H1 (cell line): ENCODE results near the gene BMF. TPM values are rescaled to one million over a fixed set of nuclear protein-coding genes. Genes with fewer than 3 reads are reported as not detected.

Experiments used
- CTCF ChIA-PET: fragments of 300-600 bp; sonication (Branson Sonifier 250); formaldehyde crosslinking; loops from one replicate; lab custom pipeline; 2021; ENCODE audit not compliant: partially characterized antibody; lab: Charles Lee
- POLR2A ChIA-PET: fragments of 300-600 bp; sonication (Branson Sonifier 250); formaldehyde crosslinking; loops from one replicate; lab custom pipeline; 2021; ENCODE audit warnings: inconsistent platforms; ENCODE audit not compliant: partially characterized antibody; lab: Charles Lee
- DNase-seq, 2 experiments: peaks; one replicate each; pipeline versions ENCODE4 v3.0.0 to v3.0.0-alpha.2; 2010 to 2022; ENCODE audit warnings: low spot score in 2 of 2, low read depth in 1 of 2, mixed read lengths in 1 of 2
- FAIRE-seq: peaks from 2 replicates; lab custom pipeline; 2011; peaks lifted over from hg19 to GRCh38; lab: Jason Lieb, UNC
- H2AFZ ChIP-seq: 2 replicates; pipeline ENCODE4 v1.8.1; 2012; ENCODE audit warnings: low read length, inconsistent platforms
- H2AK5ac ChIP-seq: 2 replicates; pipeline ENCODE4 v1.6.1; 2013; ENCODE audit warnings: low read depth, low read length
- H2BK120ac ChIP-seq: replicated peaks from 2 replicates; pipeline ENCODE3; 2013; ENCODE audit warnings: low read depth, low read length, inconsistent platforms
- H2BK12ac ChIP-seq: 2 replicates; pipeline ENCODE4 v1.6.1; 2013; ENCODE audit warnings: low read depth, low read length
- H2BK15ac ChIP-seq: 2 replicates; pipeline ENCODE4 v1.6.1; 2013; ENCODE audit warnings: low read length
- H2BK20ac ChIP-seq: 2 replicates; pipeline ENCODE4 v1.6.1; 2013; ENCODE audit warnings: low read length
- H2BK5ac ChIP-seq: 2 replicates; pipeline ENCODE4 v1.6.1; 2013; ENCODE audit warnings: low read depth, low read length
- H3K14ac ChIP-seq: 2 replicates; pipeline ENCODE4 v1.6.1; 2013; ENCODE audit warnings: inconsistent platforms; ENCODE audit not compliant: insufficient read length
- H3K18ac ChIP-seq: 2 replicates; pipeline ENCODE4 v1.6.1; 2013; ENCODE audit warnings: low read length; ENCODE audit errors: extremely low read depth
- H3K23ac ChIP-seq: 2 replicates; pipeline ENCODE4 v1.6.1; 2013; ENCODE audit warnings: inconsistent platforms; ENCODE audit not compliant: insufficient read length
- H3K23me2 ChIP-seq: 2 replicates; pipeline ENCODE4 v1.6.1; 2013; ENCODE audit warnings: low read depth, low read length
- H3K27ac ChIP-seq: 2 replicates; pipeline ENCODE4 v1.6.1; 2011; ENCODE audit warnings: low read depth, low read length, inconsistent platforms
- H3K27me3 ChIP-seq, 4 experiments: replicated peaks in 1 of 4; 1 replicate in 1 of 4; 2 replicates in 3 of 4; pipeline versions ENCODE4 v1.6.1 to v1.8.1; 2011 to 2013; ENCODE audit warnings: low read length in 3 of 4, mild to moderate bottlenecking in 3 of 4, inconsistent platforms in 2 of 4, mixed read lengths in 2 of 4, moderate library complexity in 1 of 4; ENCODE audit not compliant: control insufficient read depth in 3 of 4, insufficient read depth in 3 of 4; ENCODE audit errors: extremely low read depth in 1 of 4
- H3K36me3 ChIP-seq, 4 experiments: 2 replicates each; pipeline versions ENCODE4 v1.6.1 to v1.8.1; 2011 to 2013; ENCODE audit warnings: mild to moderate bottlenecking in 4 of 4, low read length in 3 of 4, moderate library complexity in 2 of 4, control low read depth in 1 of 4, inconsistent platforms in 1 of 4; ENCODE audit not compliant: insufficient read depth in 4 of 4, control insufficient read depth in 2 of 4
- H3K4ac ChIP-seq: replicated peaks from 2 replicates; pipeline ENCODE3; 2013; ENCODE audit warnings: low read length, low read depth, mixed read lengths, inconsistent platforms; ENCODE audit not compliant: insufficient read length
- H3K4me1 ChIP-seq, 4 experiments: replicated peaks in 1 of 4; 1 replicate in 1 of 4; 2 replicates in 3 of 4; pipeline versions ENCODE4 v1.6.1 to v1.8.1; 2011 to 2013; ENCODE audit warnings: low read length in 3 of 4, inconsistent platforms in 2 of 4, mixed read lengths in 1 of 4; ENCODE audit not compliant: insufficient read depth in 4 of 4, control insufficient read depth in 3 of 4
- H3K4me2 ChIP-seq, 2 experiments: 2 replicates each; pipeline versions ENCODE4 v1.6.1 to v1.8.1; 2011 to 2013; ENCODE audit warnings: low read depth in 2 of 2, low read length in 2 of 2, control low read depth in 1 of 2, inconsistent platforms in 1 of 2, mild to moderate bottlenecking in 1 of 2; ENCODE audit not compliant: insufficient read depth in 1 of 2
- H3K4me3 ChIP-seq, 4 experiments: fragments of 200-600, 300-600 bp in 1 of 4; sonication (generic), shearing (Covaris generic), sonication (Bioruptor Twin) in 1 of 4; 2 replicates each; pipeline versions ENCODE4 v1.5.1 to v1.8.1; 2011 to 2016; ENCODE audit warnings: low read length in 4 of 4, low read depth in 3 of 4, control low read depth in 2 of 4, inconsistent platforms in 2 of 4, mild to moderate bottlenecking in 2 of 4, mixed read lengths in 1 of 4, moderate library complexity in 1 of 4; ENCODE audit not compliant: insufficient read depth in 2 of 4; ENCODE audit errors: extremely low read depth in 1 of 4
- H3K56ac ChIP-seq: replicated peaks from 2 replicates; pipeline ENCODE3; 2013; ENCODE audit warnings: low read depth, mild to moderate bottlenecking, mixed read lengths, low read length, inconsistent platforms; ENCODE audit not compliant: insufficient read length
- H3K79me1 ChIP-seq: 2 replicates; pipeline ENCODE4 v1.6.1; 2013; ENCODE audit warnings: low read depth, low read length, control low read depth
- H3K79me2 ChIP-seq, 2 experiments: 2 replicates each; pipeline versions ENCODE4 v1.6.1 to v1.8.1; 2012 to 2013; ENCODE audit warnings: low read length in 2 of 2, mild to moderate bottlenecking in 2 of 2, inconsistent platforms in 1 of 2; ENCODE audit not compliant: insufficient read depth in 2 of 2, control insufficient read depth in 1 of 2
- H3K9ac ChIP-seq, 4 experiments: replicated peaks in 1 of 4; 1 replicate in 1 of 4; 2 replicates in 3 of 4; pipeline versions ENCODE4 v1.6.1 to v1.8.1; 2011 to 2013; ENCODE audit warnings: low read depth in 3 of 4, low read length in 3 of 4, control low read depth in 2 of 4, mild to moderate bottlenecking in 2 of 4, moderate library complexity in 2 of 4, inconsistent platforms in 1 of 4; ENCODE audit errors: extremely low read depth in 1 of 4
- H3K9me3 ChIP-seq, 2 experiments: 2 replicates each; pipeline versions ENCODE4 v1.6.1 to v1.8.1; 2012 to 2013; ENCODE audit warnings: mild to moderate bottlenecking in 2 of 2, moderate library complexity in 2 of 2, control low read depth in 1 of 2, inconsistent platforms in 1 of 2, low read depth in 1 of 2, low read length in 1 of 2, mixed read lengths in 1 of 2; ENCODE audit not compliant: insufficient read depth in 2 of 2
- H4K20me1 ChIP-seq, 2 experiments: replicated peaks in 1 of 2; 2 replicates each; pipeline versions ENCODE3 to v1.8.1; 2011 to 2013; ENCODE audit warnings: inconsistent platforms in 2 of 2, low read length in 2 of 2, mild to moderate bottlenecking in 1 of 2; ENCODE audit not compliant: insufficient read depth in 2 of 2, control insufficient read depth in 1 of 2
- H4K5ac ChIP-seq: 2 replicates; pipeline ENCODE4 v1.6.1; 2013; ENCODE audit warnings: low read length, low read depth, mixed read lengths, inconsistent platforms; ENCODE audit not compliant: insufficient read length
- H4K8ac ChIP-seq: 2 replicates; pipeline ENCODE4 v1.8.0; 2013; ENCODE audit warnings: mild to moderate bottlenecking, moderate library complexity, low read length, inconsistent platforms; ENCODE audit not compliant: insufficient read depth; ENCODE audit errors: extremely low read depth
- H4K91ac ChIP-seq: replicated peaks from 2 replicates; pipeline ENCODE3; 2013; ENCODE audit warnings: low read length, mixed read lengths, inconsistent platforms; ENCODE audit not compliant: insufficient read length
- CEBPB ChIP-seq: IDR thresholded peaks from 2 replicates; pipeline ENCODE4 v1.6.1; 2012; ENCODE audit warnings: low read depth, low read length
- JUN ChIP-seq: IDR thresholded peaks from 2 replicates; pipeline ENCODE4 v1.6.1; 2011; ENCODE audit warnings: low read depth, mild to moderate bottlenecking, improper control_type of control experiment, low read length
- KDM1A ChIP-seq: fragments of 200-600, 300-600 bp; sonication (generic); IDR thresholded peaks from 2 replicates; pipeline ENCODE4 v1.7.1; 2016; ENCODE audit warnings: mild to moderate bottlenecking, low read length, borderline replicate concordance
- KDM5A ChIP-seq: fragments of 200-600 bp; IDR thresholded peaks from 2 replicates; pipeline ENCODE4 v1.7.1; 2012; ENCODE audit warnings: mild to moderate bottlenecking, low read length, inconsistent platforms, mixed read lengths
- NRF1 ChIP-seq: IDR thresholded peaks from 2 replicates; pipeline ENCODE4 v1.6.1; 2011; ENCODE audit warnings: mild to moderate bottlenecking, low read depth, low read length, improper control_type of control experiment
- SIN3A ChIP-seq, 2 experiments: IDR thresholded peaks in 1 of 2; conservative IDR thresholded peaks in 1 of 2; 2 replicates each; pipeline ENCODE4 v1.6.1; 2011 to 2012; ENCODE audit warnings: low read length in 2 of 2, improper control_type of control experiment in 1 of 2, low read depth in 1 of 2, mild to moderate bottlenecking in 1 of 2
- YY1 ChIP-seq: IDR thresholded peaks from 2 replicates; pipeline ENCODE4 v1.6.1; 2011; ENCODE audit warnings: low read depth, mild to moderate bottlenecking, low read length
- WGBS, 2 experiments: shearing (Covaris generic) in 1 of 2; methylation state at CpG; one replicate each; pipeline versions ENCODE4 v1.1.6 to v1.1.7; 2013 to 2015; ENCODE audit warnings: low lambda C conversion rate in 2 of 2, mixed read lengths in 2 of 2, inconsistent platforms in 1 of 2, low coverage in 1 of 2, missing lambda C conversion rate in 1 of 2; ENCODE audit not compliant: insufficient replicate concordance in 2 of 2, insufficient coverage in 1 of 2, insufficient read length in 1 of 2; ENCODE audit errors: extremely low coverage in 1 of 2, missing lambda C conversion rate in 1 of 2; 5-methylcytosine and 5-hydroxymethylcytosine counted together
- polyA plus RNA-seq, 7 experiments: library from polyadenylated mRNA; depleted of rRNA in 3 of 7; stranded (reverse) in 5 of 7; unstranded in 2 of 7; fragments of >200 nt in 5 of 7; fragments of 200-250 nt in 2 of 7; gene quantifications; 1 replicate in 5 of 7; 2 replicates in 1 of 7; 4 replicates in 1 of 7; pipeline versions ENCODE4 v1.2.1 to v1.2.3, GENCODE V29; 2011 to 2013; ENCODE audit warnings: missing spikeins in 2 of 7, mixed read lengths in 2 of 7
- total RNA-seq: library from RNA; stranded (reverse); fragmentation: NEBNext Ultra II Directional; extraction: Animal tissue kit (Norgen Biotek cat#: 25700); gene quantifications from 2 replicates; pipeline ENCODE4 v1.2.1, GENCODE V29; 2021

Gene BMF
- total and polyA plus RNA-seq, 2 of the 8 experiments (the other 6 are each of a cell fraction or from before 2014, with no cell fraction given), result 21.2 to 24.2 TPM

GRCh38 chr15:40051616-40052415 is 56.9 kb downstream of the BMF start:
- POLR2A ChIA-PET, result interaction anchor here (0.8 to 2.5 kb wide), 12 partner anchors 10 to 234 kb away, joined by 3 to 10 read pairs (median 4); partner anchors contain the start of gene BMF
- H3K23me2 ChIP-seq, result peaks cover 6% of the 10 kb centered on the region; the same call in 1 of the 2 replicates
- 89% methylated on average over 11 of the region's 11 CpGs; no CpG with 5 or more reads in 1 of the 2 experiments for WGBS, 2 experiments

More at GRCh38 chr15:40051616-40052415, 56.9 kb downstream of the BMF start:
- Histone ChIP-seq H2BK15ac (0 out of 2 replicates have a peak overlapping the region, but pooled peaks have one; percentile 8), H4K20me1 (peaks cover 0 to 4% of the 10 kb centered on the region in 2 experiments), H4K91ac (no peak overlapping the region), H2BK120ac (no peak overlapping the region), H3K4me3 (no peak overlapping the region), H3K56ac (no peak overlapping the region), H4K8ac (no peak overlapping the region), H3K27ac (no peak overlapping the region), H3K4me2 (0 out of 4 replicates have a peak overlapping the region, but pooled peaks of 1 of the 2 experiments have one; percentile 7), H3K36me3 (no peaks in the 10 kb centered on the region), H3K14ac (no peak overlapping the region), H4K5ac (no peak overlapping the region), H3K18ac (no peak overlapping the region), H3K9me3 (no peaks in the 10 kb centered on the region), H3K4me1 (peaks cover 5 to 19% (median 10%) of the 10 kb centered on the region in 4 experiments), H3K27me3 (no peaks in the 10 kb centered on the region), H3K9ac (no peak overlapping the region), H2AFZ (no peak overlapping the region), H3K4ac (no peak overlapping the region), H2BK5ac (no peak overlapping the region), H2BK20ac (no peak overlapping the region), H3K23ac (no peak overlapping the region), H2BK12ac (0 out of 2 replicates have a peak overlapping the region, but pooled peaks have one; percentile 13), H3K79me1 (no peaks in the 10 kb centered on the region), H2AK5ac (no peak overlapping the region), H3K79me2 (no peaks in the 10 kb centered on the region)
- TF ChIP-seq CEBPB (no peak), NRF1 (no peak), KDM1A (no peak), KDM5A (no peak), YY1 (no peak), JUN (no peak), SIN3A (conservative IDR thresholded peaks at IDR 0.05 in 1 of 2, IDR thresholded peaks at IDR 0.05 in 1 of 2; ENCODE audit: low read depth in 1 of 2, low read length in 2 of 2) (no peak)
- DNase-seq (peak in 1 of 2 experiments; percentile 38), FAIRE-seq (no peak)
- CTCF ChIA-PET, result interaction anchor here (0.6 to 5.7 kb wide), 23 partner anchors 8 to 234 kb away, joined by 3 to 99 read pairs (median 5); partner anchors contain the start of gene BMF
